HepG2 (cell line): ENCODE data around the gene HCRTR1. TPM values are rescaled to one million over a fixed set of nuclear protein-coding genes. Genes with fewer than 3 reads are reported as not detected.

Source experiments
- ARHGAP35 ChIP-seq: sonication (generic); formaldehyde crosslinking; IDR thresholded peaks from 2 replicates; pipeline ENCODE4 v1.9.0; 2022; ENCODE audit warnings: mild to moderate bottlenecking, inconsistent platforms, moderate library complexity, missing genetic modification reagents, borderline replicate concordance
- CHD2 ChIP-seq: IDR thresholded peaks from 2 replicates; pipeline ENCODE4 v1.6.1; 2011; ENCODE audit warnings: low read depth, low read length, improper control_type of control experiment
- DNMT1 ChIP-seq: sonication (generic); formaldehyde crosslinking; IDR thresholded peaks from 2 replicates; pipeline ENCODE4 v1.5.1; 2020; ENCODE audit warnings: mild to moderate bottlenecking, missing genetic modification reagents
- FOXA1 ChIP-seq, 2 experiments: fragments of 450-650 bp in 1 of 2; sonication (generic) in 1 of 2; formaldehyde crosslinking in 1 of 2; IDR thresholded peaks; 2 replicates each; pipeline versions ENCODE4 v1.4.0 to v1.6.1; 2016 to 2020; ENCODE audit warnings: missing genetic modification reagents in 1 of 2
- GATAD2A ChIP-seq: IDR thresholded peaks from 2 replicates; pipeline ENCODE4 v1.6.1; 2016
- HDAC1 ChIP-seq: sonication (generic); formaldehyde crosslinking; IDR thresholded peaks from 2 replicates; pipeline ENCODE4 v1.5.1; 2020; ENCODE audit warnings: mild to moderate bottlenecking, missing genetic modification reagents
- HMG20A ChIP-seq: IDR thresholded peaks from 2 replicates; pipeline ENCODE4 v1.6.1; 2016; ENCODE audit warnings: borderline replicate concordance
- HOXA5 ChIP-seq: sonication (generic); formaldehyde crosslinking; IDR thresholded peaks from 2 replicates; pipeline ENCODE4 v1.4.0; 2020; ENCODE audit warnings: missing genetic modification reagents
- ONECUT2 ChIP-seq: sonication (generic); formaldehyde crosslinking; IDR thresholded peaks from 2 replicates; pipeline ENCODE4 v1.4.0; 2020; ENCODE audit warnings: missing genetic modification reagents
- POGK ChIP-seq: sonication (generic); formaldehyde crosslinking; conservative IDR thresholded peaks from 2 replicates; pipeline ENCODE4 v1.8.0; 2022; ENCODE audit warnings: mild to moderate bottlenecking, moderate library complexity, missing genetic modification reagents
- SATB2 ChIP-seq: sonication (generic); formaldehyde crosslinking; IDR thresholded peaks from 2 replicates; pipeline ENCODE4 v1.5.0; 2020; ENCODE audit warnings: missing genetic modification reagents
- SP140L ChIP-seq: sonication (generic); formaldehyde crosslinking; IDR thresholded peaks from 2 replicates; pipeline ENCODE4 v1.4.0; 2020; ENCODE audit warnings: missing genetic modification reagents, borderline replicate concordance
- TBP ChIP-seq: sonication (generic); formaldehyde crosslinking; IDR thresholded peaks from 2 replicates; pipeline ENCODE4 v1.5.0; 2020; ENCODE audit warnings: missing genetic modification reagents
- TGIF2 ChIP-seq: IDR thresholded peaks from 2 replicates; pipeline ENCODE4 v1.6.1; 2016; ENCODE audit warnings: control low read depth, missing compliant biosample characterization
- TP53 ChIP-seq: sonication (generic); formaldehyde crosslinking; conservative IDR thresholded peaks from 2 replicates; pipeline ENCODE4 v1.4.0; 2020; ENCODE audit warnings: missing genetic modification reagents
- ZBTB21 ChIP-seq: sonication (generic); formaldehyde crosslinking; IDR thresholded peaks from 2 replicates; pipeline ENCODE4 v1.4.0; 2020; ENCODE audit warnings: missing genetic modification reagents
- ZMYM4 ChIP-seq: sonication (generic); formaldehyde crosslinking; IDR thresholded peaks from 2 replicates; pipeline ENCODE4 v1.8.1; 2023; ENCODE audit warnings: mild to moderate bottlenecking, missing genetic modification reagents
- ZNF232 ChIP-seq: sonication (generic); formaldehyde crosslinking; IDR thresholded peaks from 2 replicates; pipeline ENCODE4 v1.4.0; 2020; ENCODE audit warnings: missing genetic modification reagents, borderline replicate concordance
- ZNF337 ChIP-seq: sonication (generic); formaldehyde crosslinking; IDR thresholded peaks from 2 replicates; pipeline ENCODE4 v1.5.1; 2020; ENCODE audit warnings: missing genetic modification reagents, low read depth, mild to moderate bottlenecking, borderline replicate concordance
- ZNF33B ChIP-seq: sonication (generic); formaldehyde crosslinking; IDR thresholded peaks from 2 replicates; pipeline ENCODE4 v1.5.1; 2020; ENCODE audit warnings: mild to moderate bottlenecking, missing genetic modification reagents
- ZNF562 ChIP-seq: sonication (generic); formaldehyde crosslinking; IDR thresholded peaks from 2 replicates; pipeline ENCODE4 v1.8.0; 2022; ENCODE audit warnings: missing genetic modification reagents, borderline replicate concordance
- ZNF703 ChIP-seq: sonication (generic); formaldehyde crosslinking; IDR thresholded peaks from 2 replicates; pipeline ENCODE4 v1.5.1; 2020; ENCODE audit warnings: missing genetic modification reagents, mild to moderate bottlenecking, moderate library complexity, borderline replicate concordance
- ZSCAN29 ChIP-seq: sonication (generic); formaldehyde crosslinking; conservative IDR thresholded peaks from 2 replicates; pipeline ENCODE4 v1.4.0; 2020; ENCODE audit warnings: mild to moderate bottlenecking, missing genetic modification reagents
- polyA plus RNA-seq, 8 experiments: library from polyadenylated mRNA; depleted of rRNA in 3 of 8; stranded (reverse) in 7 of 8; unstranded in 1 of 8; fragments of >200 nt; fragmentation: Illumina TruSeq in 4 of 8; extraction: Trizol in 4 of 8; gene quantifications; 2 replicates each; pipeline versions ENCODE4 v1.2.1 to v1.2.3, GENCODE V29; 2011 to 2016; ENCODE audit warnings: low read depth in 4 of 8, missing spikeins in 1 of 8, mixed read lengths in 1 of 8; ENCODE audit not compliant: insufficient read depth in 1 of 8
- total RNA-seq, 5 experiments: library from RNA; depleted of rRNA; stranded (reverse); fragments of >200 nt; fragmentation: Illumina TruSeq; extraction: Trizol; gene quantifications; 2 replicates each; pipeline ENCODE4 v1.2.3, GENCODE V29; 2016; ENCODE audit warnings: low read depth in 1 of 5
- TF ChIP-seq, protein P1 (sequence below): sonication (generic); formaldehyde crosslinking; IDR thresholded peaks from 2 replicates; pipeline ENCODE4 v1.5.0; 2020; ENCODE audit warnings: mild to moderate bottlenecking, missing genetic modification reagents, moderate library complexity
- TF ChIP-seq, protein P2 (sequence below): sonication (generic); formaldehyde crosslinking; IDR thresholded peaks from 2 replicates; pipeline ENCODE4 v1.4.0; 2020; ENCODE audit warnings: missing genetic modification reagents

The HCRTR1 gene
- total and polyA plus RNA-seq, 2 of the 13 experiments (the other 11 are each of a cell fraction or from before 2014, with no cell fraction given) = not detected

GRCh38 chr1:31575369-31576140, 41.9 kb upstream of the HCRTR1 start (continued):
- TF ChIP-seq ZSCAN29 (CRISPR knock-in tag) (0 out of 2 replicates have a peak, but pooled peaks have one; percentile 25), ZNF703 (no peak), SATB2 (CRISPR knock-in tag) (no peak), FOXA1 (IDR thresholded peaks at IDR 0.05) (no peak), FOXA1 (CRISPR knock-in tag; IDR thresholded peaks at IDR 0.05) (no peak), TBP (no peak), ZNF232 (CRISPR knock-in tag) (peak; percentile 33; the same call in 1 of the 2 replicates), SP140L (CRISPR knock-in tag) (no peak), ZNF562 (CRISPR knock-in tag) (no peak), CHD2 (no peak), POGK (CRISPR knock-in tag) (peak; percentile 82), ZNF337 (CRISPR knock-in tag) (no peak), ARHGAP35 (CRISPR knock-in tag) (no peak), DNMT1 (CRISPR knock-in tag) (no peak), GATAD2A (CRISPR knock-in tag) (peak; percentile 91), HMG20A (CRISPR knock-in tag) (peak; percentile 41; the same call in 1 of the 2 replicates), ZMYM4 (CRISPR knock-in tag) (no peak; the same call in 1 of the 2 replicates), TGIF2 (no peak), HOXA5 (CRISPR knock-in tag) (no peak), HDAC1 (CRISPR knock-in tag) (peak; percentile 79; the same call in 1 of the 2 replicates), TP53 (CRISPR knock-in tag) (no peak), ZBTB21 (CRISPR knock-in tag) (peak; percentile 68), ONECUT2 (CRISPR knock-in tag) (no peak), ZNF33B (no peak)
- TF ChIP-seq, protein P1, sequence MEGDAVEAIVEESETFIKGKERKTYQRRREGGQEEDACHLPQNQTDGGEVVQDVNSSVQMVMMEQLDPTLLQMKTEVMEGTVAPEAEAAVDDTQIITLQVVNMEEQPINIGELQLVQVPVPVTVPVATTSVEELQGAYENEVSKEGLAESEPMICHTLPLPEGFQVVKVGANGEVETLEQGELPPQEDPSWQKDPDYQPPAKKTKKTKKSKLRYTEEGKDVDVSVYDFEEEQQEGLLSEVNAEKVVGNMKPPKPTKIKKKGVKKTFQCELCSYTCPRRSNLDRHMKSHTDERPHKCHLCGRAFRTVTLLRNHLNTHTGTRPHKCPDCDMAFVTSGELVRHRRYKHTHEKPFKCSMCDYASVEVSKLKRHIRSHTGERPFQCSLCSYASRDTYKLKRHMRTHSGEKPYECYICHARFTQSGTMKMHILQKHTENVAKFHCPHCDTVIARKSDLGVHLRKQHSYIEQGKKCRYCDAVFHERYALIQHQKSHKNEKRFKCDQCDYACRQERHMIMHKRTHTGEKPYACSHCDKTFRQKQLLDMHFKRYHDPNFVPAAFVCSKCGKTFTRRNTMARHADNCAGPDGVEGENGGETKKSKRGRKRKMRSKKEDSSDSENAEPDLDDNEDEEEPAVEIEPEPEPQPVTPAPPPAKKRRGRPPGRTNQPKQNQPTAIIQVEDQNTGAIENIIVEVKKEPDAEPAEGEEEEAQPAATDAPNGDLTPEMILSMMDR (CRISPR knock-in tag) = no peak
- TF ChIP-seq, protein P2, sequence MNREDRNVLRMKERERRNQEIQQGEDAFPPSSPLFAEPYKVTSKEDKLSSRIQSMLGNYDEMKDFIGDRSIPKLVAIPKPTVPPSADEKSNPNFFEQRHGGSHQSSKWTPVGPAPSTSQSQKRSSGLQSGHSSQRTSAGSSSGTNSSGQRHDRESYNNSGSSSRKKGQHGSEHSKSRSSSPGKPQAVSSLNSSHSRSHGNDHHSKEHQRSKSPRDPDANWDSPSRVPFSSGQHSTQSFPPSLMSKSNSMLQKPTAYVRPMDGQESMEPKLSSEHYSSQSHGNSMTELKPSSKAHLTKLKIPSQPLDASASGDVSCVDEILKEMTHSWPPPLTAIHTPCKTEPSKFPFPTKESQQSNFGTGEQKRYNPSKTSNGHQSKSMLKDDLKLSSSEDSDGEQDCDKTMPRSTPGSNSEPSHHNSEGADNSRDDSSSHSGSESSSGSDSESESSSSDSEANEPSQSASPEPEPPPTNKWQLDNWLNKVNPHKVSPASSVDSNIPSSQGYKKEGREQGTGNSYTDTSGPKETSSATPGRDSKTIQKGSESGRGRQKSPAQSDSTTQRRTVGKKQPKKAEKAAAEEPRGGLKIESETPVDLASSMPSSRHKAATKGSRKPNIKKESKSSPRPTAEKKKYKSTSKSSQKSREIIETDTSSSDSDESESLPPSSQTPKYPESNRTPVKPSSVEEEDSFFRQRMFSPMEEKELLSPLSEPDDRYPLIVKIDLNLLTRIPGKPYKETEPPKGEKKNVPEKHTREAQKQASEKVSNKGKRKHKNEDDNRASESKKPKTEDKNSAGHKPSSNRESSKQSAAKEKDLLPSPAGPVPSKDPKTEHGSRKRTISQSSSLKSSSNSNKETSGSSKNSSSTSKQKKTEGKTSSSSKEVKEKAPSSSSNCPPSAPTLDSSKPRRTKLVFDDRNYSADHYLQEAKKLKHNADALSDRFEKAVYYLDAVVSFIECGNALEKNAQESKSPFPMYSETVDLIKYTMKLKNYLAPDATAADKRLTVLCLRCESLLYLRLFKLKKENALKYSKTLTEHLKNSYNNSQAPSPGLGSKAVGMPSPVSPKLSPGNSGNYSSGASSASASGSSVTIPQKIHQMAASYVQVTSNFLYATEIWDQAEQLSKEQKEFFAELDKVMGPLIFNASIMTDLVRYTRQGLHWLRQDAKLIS (CRISPR knock-in tag) = no peak
